Right lobe of liver (tissue), 6 donors: ENCODE data around the gene PLEKHG4B. TPM values are rescaled to one million over a fixed set of nuclear protein-coding genes. Genes with fewer than 3 reads are reported as not detected.
A peak's percentile ranks its signal among the peaks of the same experiment; 100 is the strongest.

ENCODE experiments used
- ATAC-seq, 4 donors: fragments of 200-7000 bp; cut with Tn5 transposase; one replicate each; pipeline ENCODE4 v1.9.1; 2020; ENCODE audit warnings: mild to moderate bottlenecking in 4 of 4, moderate library complexity in 4 of 4
- DNase-seq, 3 donors: peaks; one replicate each; pipeline ENCODE4 v3.0.0-alpha.2; 2020
- H3K27ac ChIP-seq, 3 donors: fragments of 200-600 bp; one replicate each; pipeline ENCODE4 v1.8.0; 2022
- H3K27me3 ChIP-seq, 2 donors: fragments of 200-600 bp; one replicate each; pipeline ENCODE4 v1.8.0; 2022
- H3K36me3 ChIP-seq, 4 donors: fragments of 200-600 bp; sonication (generic) in 1 of 4; one replicate each; pipeline versions ENCODE4 v1.5.1 to v1.8.0; 2017 to 2022; ENCODE audit warnings: control low read depth in 1 of 4
- H3K4me1 ChIP-seq, 4 donors: fragments of 200-600 bp; sonication (generic) in 1 of 4; one replicate each; pipeline versions ENCODE4 v1.5.1 to v1.8.0; 2017 to 2022; ENCODE audit warnings: control low read depth in 1 of 4
- H3K4me3 ChIP-seq, 3 donors: fragments of 200-600 bp; one replicate each; pipeline ENCODE4 v1.8.0; 2022
- H3K9me3 ChIP-seq, 4 donors: fragments of 200-600 bp; sonication (generic) in 1 of 4; one replicate each; pipeline versions ENCODE4 v1.5.1 to v1.8.0; 2017 to 2022; ENCODE audit warnings: control low read depth in 1 of 4
- CTCF ChIP-seq, 4 donors: fragments of 200-600 bp in 3 of 4; fragments of 450-650 bp in 1 of 4; IDR thresholded peaks; one replicate each; pipeline versions ENCODE4 v1.5.1 to v1.8.0; 2016 to 2022; ENCODE audit warnings: antibody characterized with exemption in 4 of 4, mild to moderate bottlenecking in 2 of 4
- POLR2A ChIP-seq: fragments of 450-650 bp; IDR thresholded peaks from one replicate; pipeline ENCODE4 v1.6.1; 2017; ENCODE audit warnings: antibody characterized with exemption, mild to moderate bottlenecking
- WGBS: methylation state at CpG from one replicate; pipeline ENCODE4 v1.1.6; 2018; ENCODE audit warnings: low coverage, low lambda C conversion rate; ENCODE audit not compliant: insufficient coverage; ENCODE audit errors: missing lambda C conversion rate; 5-methylcytosine and 5-hydroxymethylcytosine counted together
- intact Hi-C, 2 donors: fragments of 100-400 bp; cut with DNase I; formaldehyde crosslinking; loops; one replicate each; pipeline versions ENCODE4 v1.11.2 to v1.14.1; 2022
- total RNA-seq, 6 experiments: library from RNA; depleted of rRNA in 2 of 6; stranded (reverse); fragments of >200 nt in 2 of 6; fragmentation: NEBNext Ultra II Directional in 3 of 6; extraction: Animal tissue kit (Norgen Biotek cat#: 25700) in 3 of 6; gene quantifications; one replicate each; pipeline versions ENCODE4 v1.1.0 to v1.2.4, GENCODE V29; 2016 to 2023
- donor health status: DM: no; HTN: yes; CAD: no.
- donor health status: DM: no; HTN: no; CAD: no.
- donor health status: DM: no; HTN: no; CAD: no.
- donor health status: DM: no; HTN: yes; CAD: no.
- donor health status: DM: no; HTN: yes; CAD: no.

PLEKHG4B gene
- total RNA-seq, 6 experiments from 2014 or later = 0.13 to 0.18 TPM; not detected in 4

GRCh38 chr5:199950-200645 lies 108.1 kb downstream of the PLEKHG4B start:
- peaks cover 0 to 7% (median 2%) of the 10 kb centered on the region in 4 donors for H3K36me3 ChIP-seq
- peak in 1 of 3 donors; percentile 42 for DNase-seq
- WGBS = 97% methylated on average over 12 of the region's 23 CpGs
- H3K27me3 ChIP-seq = no peaks in the 10 kb centered on the region
- H3K9me3 ChIP-seq = no peaks in the 10 kb centered on the region
- no peaks in the 10 kb centered on the region for H3K4me1 ChIP-seq
- no peak overlapping the region for H3K27ac ChIP-seq
- intact Hi-C loops = no loop called here
- no peak overlapping the region for H3K4me3 ChIP-seq
- TF ChIP-seq POLR2A (no peak), CTCF (IDR thresholded peaks at IDR 0.05) (no peak)
- no peak for ATAC-seq

DNA sequence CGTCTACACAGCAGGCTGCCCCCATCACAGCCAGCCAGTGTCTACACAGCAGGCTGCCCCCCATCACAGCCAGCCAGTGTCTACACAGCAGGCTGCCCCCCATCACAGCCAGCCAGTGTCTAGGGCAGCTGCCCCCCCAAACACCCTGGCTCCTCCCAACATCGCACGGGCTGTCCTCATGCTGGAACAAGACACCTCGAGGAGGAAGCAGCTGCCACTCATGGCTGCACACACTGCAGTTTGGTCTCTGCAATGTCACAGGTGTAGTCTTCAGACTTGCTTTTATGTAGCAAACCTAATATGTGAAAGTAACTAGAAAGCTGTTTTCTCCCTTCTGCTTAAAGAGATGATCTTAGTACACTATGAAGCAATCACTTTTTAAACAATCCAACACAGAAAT lies 109.0 kb downstream of the PLEKHG4B start:
- no CpG with 5 or more reads among the region's 4 CpGs for WGBS
- Histone ChIP-seq H3K4me1 (no peaks in the 10 kb centered on the region), H3K27me3 (no peaks in the 10 kb centered on the region), H3K27ac (no peak overlapping the region), H3K4me3 (no peak overlapping the region), H3K9me3 (no peaks in the 10 kb centered on the region), H3K36me3 (peaks cover 0 to 8% (median 3%) of the 10 kb centered on the region in 4 donors)
- no peak for TF ChIP-seq POLR2A
- no peak for TF ChIP-seq CTCF (IDR thresholded peaks at IDR 0.05)
- ATAC-seq = no peak
- peak in 1 of 3 donors; percentile 26 for DNase-seq
- intact Hi-C loops = no loop called here

GRCh38 chr5:201672-202071 lies 109.7 kb downstream of the PLEKHG4B start:
- ATAC-seq = no peak

GRCh38 chr5:203246-203930 lies 111.4 kb downstream of the PLEKHG4B start:
- Histone ChIP-seq H3K27ac (no peak overlapping the region), H3K36me3 (peaks cover 0 to 8% (median 3%) of the 10 kb centered on the region in 4 donors), H3K27me3 (no peaks in the 10 kb centered on the region), H3K9me3 (no peaks in the 10 kb centered on the region), H3K4me3 (no peak overlapping the region), H3K4me1 (no peaks in the 10 kb centered on the region)
- WGBS = 83% methylated on average over 1 of the region's 26 CpGs
- ATAC-seq (no peak), DNase-seq (no peak)
- TF ChIP-seq POLR2A = no peak
- no peak for TF ChIP-seq CTCF (IDR thresholded peaks at IDR 0.05)
- intact Hi-C loops = no loop called here

More at GRCh38 chr5:201672-202071, 109.7 kb downstream of the PLEKHG4B start:
- Histone ChIP-seq H3K36me3 (peaks cover 0 to 8% (median 3%) of the 10 kb centered on the region in 4 donors), H3K4me3 (no peak overlapping the region), H3K27ac (no peak overlapping the region), H3K4me1 (no peaks in the 10 kb centered on the region), H3K9me3 (no peaks in the 10 kb centered on the region), H3K27me3 (no peaks in the 10 kb centered on the region)
- intact Hi-C loops = no loop called here
- 98% methylated on average over 6 of the region's 8 CpGs for WGBS
- DNase-seq = peak in 1 of 3 donors; percentile 23
- TF ChIP-seq CTCF (IDR thresholded peaks at IDR 0.05) = no peak
- TF ChIP-seq POLR2A = no peak
